Measurements from ENCODE around the gene DBNL. TPM values are rescaled to one million over a fixed set of nuclear protein-coding genes. Genes with fewer than 3 reads are reported as not detected.

DBNL gene
- total and polyA plus RNA-seq, 4 donors, result 80.1 to 105 (median 93.8) TPM

GRCh38 chr7:44077061-44077460 lies 32.6 kb downstream of the DBNL start:
- no peak overlapping the region for H3K4me3 ChIP-seq (ENCODE audit: low read length in 2 of 2)
- 88 to 97% methylated on average over 9 of the region's 9 CpGs for WGBS, 2 donors
- no peak overlapping the region for H3K27ac ChIP-seq (ENCODE audit: low read depth in 1 of 2, low read length in 2 of 2)
- no peaks in the 10 kb centered on the region for H3K27me3 ChIP-seq (ENCODE audit: control insufficient read depth in 1 of 2, insufficient read depth in 2 of 2, low read length in 1 of 2)
- peak; percentile 12 to 61 for DNase-seq
- intact Hi-C loops (cut with DNase I), result no loop called here
- H3K9me3 ChIP-seq (ENCODE audit: control insufficient read depth, low read length), result no peaks in the 10 kb centered on the region
- ATAC-seq (ENCODE audit: low FRiP score), result no peak
- peaks cover 0 to 4% of the 10 kb centered on the region in 2 donors for H3K36me3 ChIP-seq (ENCODE audit: control insufficient read depth in 1 of 2, insufficient read depth in 2 of 2, low read length in 1 of 2)
- no peaks in the 10 kb centered on the region for H3K4me1 ChIP-seq (ENCODE audit: control insufficient read depth in 1 of 2, insufficient read depth in 2 of 2, low read length in 2 of 2)

GRCh38 chr7:44077681-44078091 lies 33.2 kb downstream of the DBNL start:
- Histone ChIP-seq H3K27me3 (ENCODE audit: control insufficient read depth in 1 of 2, insufficient read depth in 2 of 2, low read length in 1 of 2) (no peaks in the 10 kb centered on the region), H3K4me1 (ENCODE audit: control insufficient read depth in 1 of 2, insufficient read depth in 2 of 2, low read length in 2 of 2) (no peaks in the 10 kb centered on the region), H3K4me3 (ENCODE audit: low read length in 2 of 2) (no peak overlapping the region), H3K9me3 (ENCODE audit: control insufficient read depth, low read length) (no peaks in the 10 kb centered on the region), H3K36me3 (ENCODE audit: control insufficient read depth in 1 of 2, insufficient read depth in 2 of 2, low read length in 1 of 2) (peaks cover 0 to 4% of the 10 kb centered on the region in 2 donors), H3K27ac (ENCODE audit: low read depth in 1 of 2, low read length in 2 of 2) (no peak overlapping the region)
- intact Hi-C loops (cut with DNase I), result loop anchor here in 1 of 2 donors (2.0 kb wide), 1 partner anchor 29 kb away; no protein-coding TSS in a partner anchor
- DNase-seq (peak; percentile 28 to 36), ATAC-seq (ENCODE audit: low FRiP score) (no peak)
- WGBS, 2 donors, result 52 to 58% methylated on average over 5 of the region's 5 CpGs

GRCh38 chr7:44078521-44078920 lies 34.0 kb downstream of the DBNL start:
- Histone ChIP-seq H3K27ac (ENCODE audit: low read depth in 1 of 2, low read length in 2 of 2) (no peak overlapping the region), H3K27me3 (ENCODE audit: control insufficient read depth in 1 of 2, insufficient read depth in 2 of 2, low read length in 1 of 2) (no peaks in the 10 kb centered on the region), H3K9me3 (ENCODE audit: control insufficient read depth, low read length) (no peaks in the 10 kb centered on the region), H3K4me3 (ENCODE audit: low read length in 2 of 2) (no peak overlapping the region), H3K4me1 (ENCODE audit: control insufficient read depth in 1 of 2, insufficient read depth in 2 of 2, low read length in 2 of 2) (no peaks in the 10 kb centered on the region), H3K36me3 (ENCODE audit: control insufficient read depth in 1 of 2, insufficient read depth in 2 of 2, low read length in 1 of 2) (peaks cover 0 to 4% of the 10 kb centered on the region in 2 donors)
- peak; percentile 29 to 63 for DNase-seq
- intact Hi-C loops (cut with DNase I), result loop anchor here in 1 of 2 donors (2.0 kb wide), 1 partner anchor 28 kb away; no protein-coding TSS in a partner anchor
- ATAC-seq (ENCODE audit: low FRiP score), result no peak
- WGBS, 2 donors, result 75 to 81% methylated on average over 8 of the region's 8 CpGs

DNA sequence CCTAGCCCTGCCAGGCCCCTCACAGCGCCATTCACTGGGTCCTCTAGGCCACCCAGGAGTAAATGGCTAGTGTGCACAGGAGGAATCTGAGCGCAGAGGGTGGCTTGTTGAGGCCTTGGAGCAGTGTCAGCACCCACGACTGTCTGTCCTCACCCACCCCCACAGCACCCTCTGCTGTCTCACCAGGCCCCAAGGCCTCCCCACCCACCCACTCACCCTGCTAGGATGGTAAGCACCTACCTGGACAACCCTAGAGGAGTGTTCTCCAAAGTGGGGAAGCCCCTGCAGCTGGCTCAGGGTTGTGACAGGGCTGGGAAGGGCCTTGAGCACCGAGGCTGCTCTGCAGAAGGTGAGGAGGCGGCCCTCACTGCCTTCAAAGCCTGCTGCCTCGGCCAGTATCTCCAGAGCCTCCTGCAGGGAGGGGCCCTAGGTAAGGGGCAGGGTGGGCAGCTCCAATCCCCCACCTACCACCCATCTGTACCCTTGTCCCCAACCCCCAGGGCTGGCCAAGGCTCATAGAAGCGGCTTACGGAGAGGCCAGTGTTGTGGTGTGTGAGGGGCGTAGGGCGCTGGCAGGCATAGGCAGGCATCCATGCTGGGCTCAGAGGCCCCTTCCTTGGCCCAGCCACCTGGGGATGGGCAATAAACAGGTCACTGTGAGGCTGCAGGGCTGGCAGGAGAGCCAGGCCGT lies 35.0 kb downstream of the DBNL start:
- no peaks in the 10 kb centered on the region for H3K27me3 ChIP-seq (ENCODE audit: control insufficient read depth in 1 of 2, insufficient read depth in 2 of 2, low read length in 1 of 2)
- H3K36me3 ChIP-seq (ENCODE audit: control insufficient read depth in 1 of 2, insufficient read depth in 2 of 2, low read length in 1 of 2), result peaks cover 0 to 4% of the 10 kb centered on the region in 2 donors
- WGBS, 2 donors, result 78 to 81% methylated on average over 11 of the region's 11 CpGs
- ATAC-seq (ENCODE audit: low FRiP score) (no peak), DNase-seq (peak; percentile 26 to 70)
- intact Hi-C loops (cut with DNase I), result loop anchor here in 1 of 2 donors (2.0 to 5.0 kb wide), 2 partner anchors 27 to 43 kb away; partner anchors contain the start of gene POLD2
- H3K4me1 ChIP-seq (ENCODE audit: control insufficient read depth in 1 of 2, insufficient read depth in 2 of 2, low read length in 2 of 2), result peaks cover 0 to 4% of the 10 kb centered on the region in 2 donors
- H3K27ac ChIP-seq (ENCODE audit: low read depth in 1 of 2, low read length in 2 of 2), result no peak overlapping the region
- no peak overlapping the region for H3K4me3 ChIP-seq (ENCODE audit: low read length in 2 of 2)
- no peaks in the 10 kb centered on the region for H3K9me3 ChIP-seq (ENCODE audit: control insufficient read depth, low read length)

- Histone ChIP-seq H3K27me3 (ENCODE audit: control insufficient read depth in 1 of 2, insufficient read depth in 2 of 2, low read length in 1 of 2) (no peaks in the 10 kb centered on the region), H3K36me3 (ENCODE audit: control insufficient read depth in 1 of 2, insufficient read depth in 2 of 2, low read length in 1 of 2) (peaks cover 0 to 4% of the 10 kb centered on the region in 2 donors), H3K27ac (ENCODE audit: low read depth in 1 of 2, low read length in 2 of 2) (no peak overlapping the region), H3K4me3 (ENCODE audit: low read length in 2 of 2) (no peak overlapping the region), H3K9me3 (ENCODE audit: control insufficient read depth, low read length) (no peaks in the 10 kb centered on the region), H3K4me1 (ENCODE audit: control insufficient read depth in 1 of 2, insufficient read depth in 2 of 2, low read length in 2 of 2) (peaks cover 0 to 5% of the 10 kb centered on the region in 2 donors)
- ATAC-seq (ENCODE audit: low FRiP score) (no peak), DNase-seq (peak; percentile 50 to 70)
- WGBS, 2 donors, result 92 to 95% methylated on average over 5 of the region's 5 CpGs
- intact Hi-C loops (cut with DNase I), result loop anchor here in 1 of 2 donors (5.0 kb wide), 1 partner anchor 42 kb away; the partner anchor contains the start of gene POLD2
Measured at GRCh38 chr7:44080118-44080517, 35.6 kb downstream of the DBNL start.

GRCh38 chr7:44080686-44081265 lies 36.3 kb downstream of the DBNL start:
- ATAC-seq (ENCODE audit: low FRiP score) (no peak), DNase-seq (peak in 1 of 2 donors; percentile 69)
- WGBS, 2 donors, result 68 to 75% methylated on average over 9 to 11 of the region's 11 CpGs
- Histone ChIP-seq H3K4me1 (ENCODE audit: control insufficient read depth in 1 of 2, insufficient read depth in 2 of 2, low read length in 2 of 2) (peaks cover 0 to 5% of the 10 kb centered on the region in 2 donors), H3K27me3 (ENCODE audit: control insufficient read depth in 1 of 2, insufficient read depth in 2 of 2, low read length in 1 of 2) (no peaks in the 10 kb centered on the region), H3K9me3 (ENCODE audit: control insufficient read depth, low read length) (no peaks in the 10 kb centered on the region), H3K4me3 (ENCODE audit: low read length in 2 of 2) (no peak overlapping the region), H3K36me3 (ENCODE audit: control insufficient read depth in 1 of 2, insufficient read depth in 2 of 2, low read length in 1 of 2) (peaks cover 0 to 2% of the 10 kb centered on the region in 2 donors), H3K27ac (ENCODE audit: low read depth in 1 of 2, low read length in 2 of 2) (no peak overlapping the region)
- intact Hi-C loops (cut with DNase I), result loop anchor here in 1 of 2 donors (5.0 kb wide), 1 partner anchor 42 kb away; the partner anchor contains the start of gene POLD2

- WGBS, 2 donors, result 70 to 74% methylated on average over 9 of the region's 9 CpGs
- Histone ChIP-seq H3K27me3 (ENCODE audit: control insufficient read depth in 1 of 2, insufficient read depth in 2 of 2, low read length in 1 of 2) (no peaks in the 10 kb centered on the region), H3K36me3 (ENCODE audit: control insufficient read depth in 1 of 2, insufficient read depth in 2 of 2, low read length in 1 of 2) (peaks cover 0 to 2% of the 10 kb centered on the region in 2 donors), H3K4me3 (ENCODE audit: low read length in 2 of 2) (no peak overlapping the region), H3K4me1 (ENCODE audit: control insufficient read depth in 1 of 2, insufficient read depth in 2 of 2, low read length in 2 of 2) (peaks cover 0 to 5% of the 10 kb centered on the region in 2 donors), H3K9me3 (ENCODE audit: control insufficient read depth, low read length) (no peaks in the 10 kb centered on the region), H3K27ac (ENCODE audit: low read depth in 1 of 2, low read length in 2 of 2) (no peak overlapping the region)
- ATAC-seq (ENCODE audit: low FRiP score), result no peak
- DNase-seq, result no peak
- intact Hi-C loops (cut with DNase I), result loop anchor here in 1 of 2 donors (5.0 kb wide), 1 partner anchor 41 kb away; the partner anchor contains the start of gene POLD2
Measured at GRCh38 chr7:44081266-44081748, 36.8 kb downstream of the DBNL start.

GRCh38 chr7:44082541-44083207 lies 38.2 kb downstream of the DBNL start:
- Histone ChIP-seq H3K27me3 (ENCODE audit: control insufficient read depth in 1 of 2, insufficient read depth in 2 of 2, low read length in 1 of 2) (no peaks in the 10 kb centered on the region), H3K27ac (ENCODE audit: low read depth in 1 of 2, low read length in 2 of 2) (peak overlapping the region; percentile 55 to 57), H3K4me1 (ENCODE audit: control insufficient read depth in 1 of 2, insufficient read depth in 2 of 2, low read length in 2 of 2) (peaks cover 0 to 8% of the 10 kb centered on the region in 2 donors), H3K9me3 (ENCODE audit: control insufficient read depth, low read length) (no peaks in the 10 kb centered on the region), H3K36me3 (ENCODE audit: control insufficient read depth in 1 of 2, insufficient read depth in 2 of 2, low read length in 1 of 2) (peaks cover 0 to under 1% of the 10 kb centered on the region in 2 donors), H3K4me3 (ENCODE audit: low read length in 2 of 2) (peak overlapping the region in 1 of 2 donors; percentile 27)
- intact Hi-C loops (cut with DNase I), result loop anchor here in 1 of 2 donors (5.0 kb wide), 1 partner anchor 40 kb away; the partner anchor contains the start of gene POLD2
- peak; percentile 99 to 100 for DNase-seq
- peak; percentile 96 for ATAC-seq (ENCODE audit: low FRiP score)
- 0% methylated on average over 51 to 54 of the region's 54 CpGs for WGBS, 2 donors

Data from aorta (tissue), 5 donors.